NCI-H1930 (cell line): ENCODE data around the gene SH2D4B.
"Not testable (repeated sequence)": the region's sequence is repeated elsewhere in the genome, so short reads cannot be mapped to it uniquely, and the experiment has no call there.

Experiments
- DNase-seq, 2 experiments: peaks; one replicate each; lab custom pipeline; 2025; lab: John Stamatoyannopoulos, UW

Gene SH2D4B

GRCh38 chr10:80526218-80526617 lies 11.5 kb upstream of the SH2D4B start:
- no peak for DNase-seq

- DNase-seq = no peak
These were observed 11.0 kb upstream of the SH2D4B start for GRCh38 chr10:80526742-80527141.

GRCh38 chr10:80528185-80528700 lies 9.5 kb upstream of the SH2D4B start:
- DNase-seq = no peak

GRCh38 chr10:80528901-80529300 lies 8.8 kb upstream of the SH2D4B start:
- DNase-seq = no peak

DNA sequence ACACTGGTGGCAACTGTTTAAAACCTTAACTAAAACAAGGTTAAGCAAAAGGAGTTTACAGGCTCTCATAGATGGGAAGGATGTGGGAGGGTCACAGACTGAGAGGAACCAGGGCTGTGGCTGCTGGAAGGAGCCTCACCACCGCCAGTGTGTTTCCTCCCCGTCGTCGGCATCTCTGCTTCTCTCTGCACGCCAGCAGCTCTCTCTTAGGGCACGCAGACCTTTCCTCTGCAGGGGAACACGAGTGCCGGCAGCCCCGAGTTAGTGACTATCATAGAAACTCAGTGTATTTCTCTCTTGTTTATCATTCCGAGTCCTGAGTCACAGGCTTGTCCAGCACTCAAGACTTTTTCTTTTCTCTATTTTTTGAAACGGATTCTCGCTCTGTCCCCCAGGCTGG lies 8.1 kb upstream of the SH2D4B start:
- no peak for DNase-seq

- DNase-seq = no peak
These were observed 7.5 kb upstream of the SH2D4B start for GRCh38 chr10:80530251-80530650.

- no peak for DNase-seq
These were observed 6.9 kb upstream of the SH2D4B start for GRCh38 chr10:80530816-80531215.

DNA sequence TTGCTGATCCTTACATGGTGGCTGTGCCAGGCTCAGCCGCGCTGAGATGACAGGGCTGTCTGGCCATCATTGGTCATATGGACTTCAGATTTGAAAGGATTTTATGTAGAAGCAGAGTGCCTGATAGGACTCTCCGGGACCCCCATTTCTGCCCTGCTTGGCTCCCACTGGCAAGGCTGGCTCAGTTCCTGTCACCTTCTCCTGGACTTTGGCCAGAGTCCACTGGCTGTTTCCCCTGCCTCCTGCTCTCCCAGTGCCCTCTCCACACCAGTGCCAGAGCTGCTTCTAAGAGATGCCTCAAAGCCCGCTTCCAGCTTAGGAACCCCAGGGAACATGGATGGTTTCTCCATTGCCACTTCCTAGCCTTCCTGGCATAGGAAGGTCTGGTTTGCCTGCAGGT lies 5.1 kb upstream of the SH2D4B start:
- no peak for DNase-seq

- not testable (repeated sequence) for DNase-seq
These were observed 3.6 kb upstream of the SH2D4B start for GRCh38 chr10:80534059-80534458.

DNA sequence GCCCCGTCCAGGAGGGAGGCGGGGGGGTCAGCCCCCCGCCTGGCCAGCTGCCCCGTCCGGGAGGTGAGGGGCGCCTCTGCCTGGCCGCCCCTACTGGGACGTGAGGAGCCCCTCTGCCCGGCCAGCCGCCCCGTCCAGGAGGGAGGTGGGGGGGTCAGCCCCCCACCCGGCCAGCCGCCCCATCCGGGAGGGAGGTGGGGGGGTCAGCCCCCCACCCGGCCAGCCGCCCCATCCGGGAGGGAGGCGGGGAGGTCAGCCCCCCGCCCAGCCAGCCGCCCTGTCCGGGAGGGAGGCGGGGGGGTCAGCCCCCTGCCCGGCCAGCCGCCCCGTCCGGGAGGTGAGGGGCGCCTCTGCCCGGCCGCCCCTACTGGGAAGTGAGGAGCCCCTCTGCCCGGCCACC lies 3.1 kb upstream of the SH2D4B start:
- DNase-seq = not testable (repeated sequence)

DNA sequence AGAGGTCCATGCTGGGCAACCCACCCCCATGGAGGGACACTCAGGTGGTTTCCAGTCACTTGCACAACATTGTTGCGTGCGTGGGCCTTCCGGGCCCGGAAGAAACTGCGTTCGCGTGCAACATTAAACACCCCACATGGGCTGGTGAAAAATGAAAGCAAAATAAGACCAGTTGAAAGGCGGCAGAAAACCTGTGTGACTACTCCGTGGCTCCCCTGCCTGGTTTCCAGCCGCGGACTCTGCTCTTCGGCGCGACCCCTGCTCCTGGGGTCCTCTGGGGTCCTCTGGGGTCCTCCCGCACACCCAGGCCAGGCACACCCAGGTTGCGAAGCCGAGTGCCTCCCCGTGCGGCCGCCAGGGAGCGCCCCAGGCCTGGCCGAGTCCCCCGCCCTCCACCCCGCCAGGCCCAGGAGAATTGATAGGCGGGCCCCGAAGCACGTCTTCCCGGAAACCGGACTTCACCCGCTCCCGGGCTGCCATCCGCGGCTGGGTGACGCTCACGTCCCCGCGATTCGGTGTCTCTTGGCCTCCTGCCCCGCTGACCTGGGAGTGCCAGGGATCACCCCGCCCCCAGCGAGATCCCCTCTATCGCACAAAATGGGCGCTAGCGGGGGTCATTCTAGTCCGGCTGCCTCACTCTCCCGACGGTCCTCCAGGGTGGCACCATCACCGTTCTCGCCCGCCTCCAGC lies 1.9 kb upstream of the SH2D4B start:
- DNase-seq = peak; percentile 49 to 69

GRCh38 chr10:80536361-80536835 lies 1.3 kb upstream of the SH2D4B start:
- no peak for DNase-seq

DNA sequence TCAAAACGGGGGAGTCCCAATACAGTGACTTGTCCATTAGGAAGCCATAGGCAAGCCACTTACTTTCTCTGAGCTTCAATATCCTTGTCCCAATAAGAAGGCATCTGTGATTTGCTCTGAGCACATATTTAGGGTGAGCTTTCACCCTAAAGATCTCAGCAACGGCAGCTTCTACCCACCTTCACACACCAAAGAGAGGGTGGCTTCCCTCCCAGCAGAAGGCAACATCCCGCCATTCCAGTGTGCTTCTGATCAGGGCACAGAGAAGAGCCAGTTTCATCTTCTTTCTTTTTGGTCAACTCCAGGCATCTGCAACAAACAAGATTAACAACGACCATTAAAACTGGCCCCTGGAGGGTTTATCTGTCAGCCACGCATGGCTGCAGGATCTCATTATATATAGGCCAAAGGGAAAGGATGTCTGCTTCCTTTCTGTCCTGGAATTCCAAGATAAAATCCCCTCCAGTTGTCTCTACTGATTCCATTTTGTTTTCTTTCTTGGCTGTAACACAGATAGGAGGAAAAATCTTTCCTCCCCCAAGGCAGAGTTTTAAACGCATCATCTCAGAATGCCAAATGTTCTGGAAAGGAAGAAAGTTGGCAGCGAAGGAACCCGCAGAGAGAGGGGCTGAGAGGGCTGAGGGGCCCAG lies 491 bp upstream of the SH2D4B start:
- no peak for DNase-seq

DNA sequence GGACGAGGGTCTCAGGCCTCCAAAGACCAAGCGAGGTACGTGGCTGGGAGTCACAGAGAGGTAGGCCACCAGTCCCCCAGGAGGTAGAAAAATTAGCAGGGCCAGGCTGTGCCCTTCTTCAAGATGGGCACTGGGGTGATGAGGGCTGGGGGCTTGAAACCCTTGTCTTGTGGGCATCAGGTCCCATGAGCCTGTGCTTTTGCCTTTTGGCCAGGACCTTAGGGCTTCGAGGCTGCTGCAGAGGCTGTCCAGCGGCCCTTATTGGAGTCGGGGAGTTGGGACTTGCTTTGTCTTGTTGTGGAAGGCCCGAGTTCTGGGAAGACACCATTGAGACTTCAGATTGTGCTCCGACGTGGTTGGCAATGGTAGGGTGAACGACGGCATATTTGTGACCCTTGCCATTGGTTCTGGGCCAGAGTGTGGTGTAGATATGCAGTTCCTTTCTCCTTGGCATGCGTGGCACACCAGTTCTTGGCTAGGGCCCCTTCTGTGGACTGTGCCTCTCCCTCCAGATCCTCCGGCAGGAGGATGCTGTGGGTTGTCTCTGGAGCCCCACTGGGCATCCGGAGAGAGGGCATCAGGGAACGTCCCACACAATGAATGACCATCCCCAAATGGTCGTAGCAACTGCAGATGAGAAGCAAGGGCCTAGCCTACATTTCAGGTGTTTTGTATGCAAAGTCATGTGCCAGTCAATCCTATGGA lies 931 bp downstream of the SH2D4B start:
- no peak for DNase-seq

GRCh38 chr10:80539421-80540031 lies 1.8 kb downstream of the SH2D4B start:
- DNase-seq = no peak

GRCh38 chr10:80540136-80540535 lies 2.4 kb downstream of the SH2D4B start:
- no peak for DNase-seq

DNA sequence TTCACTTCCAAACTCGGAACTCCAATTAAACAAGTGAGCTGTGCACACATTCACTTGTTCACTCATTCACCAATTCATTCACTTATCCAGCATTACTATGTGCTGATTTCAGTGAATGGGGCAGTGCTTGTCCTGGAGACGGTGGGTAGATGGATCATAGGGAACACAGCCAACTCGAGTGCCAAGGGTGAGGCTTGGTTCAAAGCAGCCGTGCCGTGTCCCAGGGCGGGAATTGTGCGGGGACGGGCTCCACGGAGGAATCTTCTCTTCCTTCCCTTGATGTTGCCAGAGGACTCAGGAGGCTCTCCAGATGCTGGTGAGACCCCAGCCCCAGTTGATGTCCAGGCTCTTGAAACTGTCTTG lies 2.9 kb downstream of the SH2D4B start:
- DNase-seq = no peak

DNA sequence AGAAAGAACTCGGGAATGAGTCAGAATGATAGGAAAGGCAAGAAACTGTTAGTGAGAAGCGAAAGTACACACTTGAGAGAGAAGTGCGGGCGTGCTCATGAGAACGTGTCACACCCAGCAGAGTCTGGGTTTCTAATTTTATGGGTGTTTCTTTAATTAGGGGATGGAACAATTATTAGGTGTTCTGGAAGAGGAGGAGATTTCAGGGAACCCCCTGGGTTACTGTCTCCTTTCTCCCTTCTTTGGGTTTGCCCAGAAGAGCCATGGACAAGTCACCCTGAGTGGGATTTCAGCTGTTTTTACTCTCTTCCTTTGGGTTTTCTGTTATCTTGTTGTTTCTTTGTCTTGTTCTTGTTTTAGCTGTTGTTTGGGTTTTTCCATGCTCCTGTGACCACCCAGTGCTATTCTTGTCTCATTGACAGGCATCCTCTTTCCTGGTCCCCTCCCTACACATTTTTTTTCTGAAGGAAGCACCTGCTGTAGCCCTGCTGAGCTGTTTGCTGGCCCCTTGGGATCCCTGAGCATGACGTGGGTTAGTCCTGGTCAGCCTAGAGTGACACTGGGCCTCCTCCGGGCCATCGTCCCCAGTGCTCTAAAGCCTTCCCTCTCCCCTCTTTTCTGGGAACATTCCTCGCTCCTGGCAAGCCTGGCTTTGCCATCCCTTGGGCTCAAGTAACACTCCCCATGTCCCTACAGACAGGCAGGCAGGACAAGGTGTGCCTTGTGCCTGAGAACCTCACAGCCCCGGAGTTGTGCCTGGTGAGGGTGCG lies 3.5 kb downstream of the SH2D4B start:
- DNase-seq = no peak

GRCh38 chr10:80542053-80542452 lies 4.4 kb downstream of the SH2D4B start:
- no peak for DNase-seq

DNA sequence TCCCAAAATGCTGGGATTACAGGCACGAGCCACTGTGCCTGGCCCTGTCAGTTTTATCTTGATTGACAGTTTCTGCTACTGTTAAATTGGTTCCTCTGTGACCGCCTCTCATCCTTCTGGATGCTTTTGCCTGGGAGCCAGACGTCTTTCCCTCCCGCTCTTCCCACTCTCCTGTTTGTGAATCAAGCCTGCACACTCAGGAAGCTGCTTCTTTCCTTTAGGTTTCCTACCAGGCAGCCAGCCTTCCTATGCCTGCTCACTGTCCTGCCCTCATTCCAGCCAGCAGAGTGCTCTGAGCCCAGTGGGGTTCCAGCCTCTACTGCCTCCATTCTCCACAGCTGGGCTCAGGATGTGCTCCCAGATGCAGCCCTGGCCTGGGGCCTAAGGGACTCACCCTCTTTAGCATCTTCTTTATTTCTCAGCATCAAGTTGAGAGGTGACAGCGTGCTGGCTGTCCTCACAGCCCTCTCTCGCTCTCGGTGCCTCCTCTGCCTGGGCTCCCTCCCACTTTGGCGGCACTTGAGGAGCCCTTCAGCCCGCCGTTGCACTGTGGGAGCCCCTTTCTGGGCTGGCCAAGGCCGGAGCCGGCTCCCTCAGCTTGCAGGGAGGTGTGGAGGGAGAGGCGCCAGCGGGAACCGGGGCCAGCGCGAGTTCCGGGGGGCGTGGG lies 5.1 kb downstream of the SH2D4B start:
- DNase-seq = no peak

DNA sequence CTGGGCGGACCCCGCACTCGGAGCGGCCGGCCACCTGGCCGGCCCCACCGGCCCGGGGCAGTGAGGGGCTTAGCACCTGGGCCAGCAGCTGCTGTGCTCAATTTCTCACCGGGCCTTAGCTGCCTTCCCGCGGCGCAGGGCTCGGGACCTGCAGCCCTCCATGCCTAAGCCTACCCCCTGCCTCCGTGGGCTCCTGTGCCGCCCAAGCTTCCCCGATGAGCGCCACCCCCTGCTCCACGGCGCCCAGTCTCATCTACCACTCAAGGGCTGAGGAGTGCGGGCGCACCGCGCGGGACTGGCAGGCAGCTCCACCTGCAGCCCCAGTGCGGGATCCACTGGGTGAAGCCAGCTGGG lies 5.6 kb downstream of the SH2D4B start:
- DNase-seq = not testable (repeated sequence)
